ENCODE measurements around the gene MPRIP. TPM values are rescaled to one million over a fixed set of nuclear protein-coding genes. Genes with fewer than 3 reads are reported as not detected.

Gene MPRIP
- polyA plus RNA-seq, 1 donor from 2014 or later = 47.3 TPM

DNA sequence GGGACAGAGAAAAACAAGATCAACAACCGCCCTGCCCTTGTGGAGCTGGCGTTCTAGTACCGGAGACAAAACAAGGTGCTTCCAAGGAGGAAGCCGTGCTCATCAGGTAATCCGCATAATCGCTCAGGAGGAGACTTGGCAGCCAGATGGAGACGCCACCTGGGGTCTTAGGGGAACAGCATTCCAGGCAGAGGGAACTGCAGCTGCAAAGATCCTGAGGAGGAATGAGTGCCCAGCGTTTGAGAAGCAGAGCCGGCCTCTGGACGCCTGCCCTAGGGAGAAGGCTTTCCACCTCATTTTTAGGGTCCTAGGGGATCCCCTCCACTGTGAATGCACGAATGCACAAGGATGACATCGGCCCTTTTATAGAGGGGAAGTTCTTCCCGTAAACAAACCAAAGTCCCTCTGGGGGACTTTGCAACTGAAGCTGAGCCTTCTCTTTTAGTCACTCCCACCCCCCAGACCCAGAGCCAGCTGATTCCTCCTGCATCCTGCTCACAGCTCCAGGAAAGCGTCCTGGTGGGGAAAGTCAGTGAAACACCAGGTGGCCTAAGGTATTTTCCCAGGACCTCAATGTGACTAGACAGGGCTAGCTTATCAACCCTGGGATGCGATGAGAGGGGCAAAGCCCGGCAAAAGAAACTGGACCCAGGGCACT is 13.2 kb upstream of the MPRIP start:
- TF ChIP-seq RAD21 (conservative IDR thresholded peaks at IDR 0.05) (no peak), EZH2 (IDR thresholded peaks at IDR 0.05; ENCODE audit: borderline replicate concordance, insufficient read depth, low read length, poor library complexity, severe bottlenecking) (no peak), SMC3 (conservative IDR thresholded peaks at IDR 0.05; ENCODE audit: poor library complexity) (no peak), POLR2AphosphoS5 (IDR thresholded peaks at IDR 0.05) (no peak), MXI1 (conservative IDR thresholded peaks at IDR 0.05; ENCODE audit: poor library complexity, severe bottlenecking) (no peak), EP300 (conservative IDR thresholded peaks at IDR 0.05; ENCODE audit: poor library complexity, severe bottlenecking) (no peak), TAF1 (IDR thresholded peaks at IDR 0.05; ENCODE audit: low read depth) (no peak)
- TF ChIP-seq, protein P1, sequence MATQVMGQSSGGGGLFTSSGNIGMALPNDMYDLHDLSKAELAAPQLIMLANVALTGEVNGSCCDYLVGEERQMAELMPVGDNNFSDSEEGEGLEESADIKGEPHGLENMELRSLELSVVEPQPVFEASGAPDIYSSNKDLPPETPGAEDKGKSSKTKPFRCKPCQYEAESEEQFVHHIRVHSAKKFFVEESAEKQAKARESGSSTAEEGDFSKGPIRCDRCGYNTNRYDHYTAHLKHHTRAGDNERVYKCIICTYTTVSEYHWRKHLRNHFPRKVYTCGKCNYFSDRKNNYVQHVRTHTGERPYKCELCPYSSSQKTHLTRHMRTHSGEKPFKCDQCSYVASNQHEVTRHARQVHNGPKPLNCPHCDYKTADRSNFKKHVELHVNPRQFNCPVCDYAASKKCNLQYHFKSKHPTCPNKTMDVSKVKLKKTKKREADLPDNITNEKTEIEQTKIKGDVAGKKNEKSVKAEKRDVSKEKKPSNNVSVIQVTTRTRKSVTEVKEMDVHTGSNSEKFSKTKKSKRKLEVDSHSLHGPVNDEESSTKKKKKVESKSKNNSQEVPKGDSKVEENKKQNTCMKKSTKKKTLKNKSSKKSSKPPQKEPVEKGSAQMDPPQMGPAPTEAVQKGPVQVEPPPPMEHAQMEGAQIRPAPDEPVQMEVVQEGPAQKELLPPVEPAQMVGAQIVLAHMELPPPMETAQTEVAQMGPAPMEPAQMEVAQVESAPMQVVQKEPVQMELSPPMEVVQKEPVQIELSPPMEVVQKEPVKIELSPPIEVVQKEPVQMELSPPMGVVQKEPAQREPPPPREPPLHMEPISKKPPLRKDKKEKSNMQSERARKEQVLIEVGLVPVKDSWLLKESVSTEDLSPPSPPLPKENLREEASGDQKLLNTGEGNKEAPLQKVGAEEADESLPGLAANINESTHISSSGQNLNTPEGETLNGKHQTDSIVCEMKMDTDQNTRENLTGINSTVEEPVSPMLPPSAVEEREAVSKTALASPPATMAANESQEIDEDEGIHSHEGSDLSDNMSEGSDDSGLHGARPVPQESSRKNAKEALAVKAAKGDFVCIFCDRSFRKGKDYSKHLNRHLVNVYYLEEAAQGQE (IDR thresholded peaks at IDR 0.05; ENCODE audit: borderline replicate concordance) = no peak
- TF ChIP-seq, protein P2, sequence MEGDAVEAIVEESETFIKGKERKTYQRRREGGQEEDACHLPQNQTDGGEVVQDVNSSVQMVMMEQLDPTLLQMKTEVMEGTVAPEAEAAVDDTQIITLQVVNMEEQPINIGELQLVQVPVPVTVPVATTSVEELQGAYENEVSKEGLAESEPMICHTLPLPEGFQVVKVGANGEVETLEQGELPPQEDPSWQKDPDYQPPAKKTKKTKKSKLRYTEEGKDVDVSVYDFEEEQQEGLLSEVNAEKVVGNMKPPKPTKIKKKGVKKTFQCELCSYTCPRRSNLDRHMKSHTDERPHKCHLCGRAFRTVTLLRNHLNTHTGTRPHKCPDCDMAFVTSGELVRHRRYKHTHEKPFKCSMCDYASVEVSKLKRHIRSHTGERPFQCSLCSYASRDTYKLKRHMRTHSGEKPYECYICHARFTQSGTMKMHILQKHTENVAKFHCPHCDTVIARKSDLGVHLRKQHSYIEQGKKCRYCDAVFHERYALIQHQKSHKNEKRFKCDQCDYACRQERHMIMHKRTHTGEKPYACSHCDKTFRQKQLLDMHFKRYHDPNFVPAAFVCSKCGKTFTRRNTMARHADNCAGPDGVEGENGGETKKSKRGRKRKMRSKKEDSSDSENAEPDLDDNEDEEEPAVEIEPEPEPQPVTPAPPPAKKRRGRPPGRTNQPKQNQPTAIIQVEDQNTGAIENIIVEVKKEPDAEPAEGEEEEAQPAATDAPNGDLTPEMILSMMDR (IDR thresholded peaks at IDR 0.05; ENCODE audit: poor library complexity, severe bottlenecking) = no peak
- Histone ChIP-seq H3K4me3 (ENCODE audit: low read length) (no peak overlapping the region), H3K27ac (ENCODE audit: low read length) (no peak overlapping the region), H3K79me2 (replicated peaks; ENCODE audit: insufficient read depth, low read length) (no peaks in the 10 kb centered on the region), H3K9me3 (ENCODE audit: low read length) (no peaks in the 10 kb centered on the region), H4K20me1 (ENCODE audit: insufficient read depth) (no peaks in the 10 kb centered on the region), H3K4me2 (ENCODE audit: low read length) (no peak overlapping the region), H3K9ac (ENCODE audit: low read length) (no peak overlapping the region), H3F3A (ENCODE audit: insufficient read depth, low read length, poor library complexity, severe bottlenecking) (no peaks in the 10 kb centered on the region), H3K9me2 (ENCODE audit: insufficient read depth, low read length) (no peaks in the 10 kb centered on the region), H3K36me3 (ENCODE audit: insufficient read depth, low read length) (no peaks in the 10 kb centered on the region), H3K27me3 (ENCODE audit: insufficient read depth, low read depth, low read length) (no peaks in the 10 kb centered on the region), H2AFZ (ENCODE audit: low read depth, low read length) (no peak overlapping the region)

DNA sequence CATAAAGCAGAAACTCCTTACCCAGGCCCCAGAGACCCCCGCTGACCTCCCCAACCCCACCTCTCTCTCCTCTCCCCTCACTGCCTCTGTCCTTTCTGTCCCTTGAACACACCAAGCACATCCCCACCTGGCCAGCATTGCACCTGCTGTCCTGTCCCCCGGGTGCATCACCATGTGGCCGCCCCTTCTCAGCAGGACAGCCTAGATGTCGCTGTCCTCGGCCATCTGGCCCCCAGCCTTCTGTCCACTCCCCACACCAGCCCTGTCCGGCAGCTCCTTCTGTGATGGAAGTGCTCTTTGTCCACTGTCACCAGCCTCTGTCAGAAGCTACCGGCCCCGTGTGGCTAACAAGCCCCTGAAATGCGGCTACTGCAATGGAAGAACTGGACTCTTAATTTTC is 12.3 kb upstream of the MPRIP start:
- Histone ChIP-seq H3K4me3 (ENCODE audit: low read length) (no peak overlapping the region), H3K79me2 (replicated peaks; ENCODE audit: insufficient read depth, low read length) (no peaks in the 10 kb centered on the region), H2AFZ (ENCODE audit: low read depth, low read length) (no peak overlapping the region), H3K36me3 (ENCODE audit: insufficient read depth, low read length) (no peaks in the 10 kb centered on the region), H3K9me2 (ENCODE audit: insufficient read depth, low read length) (no peaks in the 10 kb centered on the region), H4K20me1 (ENCODE audit: insufficient read depth) (no peaks in the 10 kb centered on the region), H3K27me3 (ENCODE audit: insufficient read depth, low read depth, low read length) (no peaks in the 10 kb centered on the region), H3K4me2 (ENCODE audit: low read length) (no peak overlapping the region), H3K9ac (ENCODE audit: low read length) (no peak overlapping the region), H3K9me3 (ENCODE audit: low read length) (no peaks in the 10 kb centered on the region), H3K27ac (ENCODE audit: low read length) (no peak overlapping the region), H3F3A (ENCODE audit: insufficient read depth, low read length, poor library complexity, severe bottlenecking) (no peaks in the 10 kb centered on the region)
- TF ChIP-seq, protein P2 (IDR thresholded peaks at IDR 0.05; ENCODE audit: poor library complexity, severe bottlenecking) = no peak
- TF ChIP-seq, protein P1 (IDR thresholded peaks at IDR 0.05; ENCODE audit: borderline replicate concordance) = no peak
- TF ChIP-seq SMC3 (conservative IDR thresholded peaks at IDR 0.05; ENCODE audit: poor library complexity) (no peak), MXI1 (conservative IDR thresholded peaks at IDR 0.05; ENCODE audit: poor library complexity, severe bottlenecking) (no peak), POLR2AphosphoS5 (IDR thresholded peaks at IDR 0.05) (no peak), EZH2 (IDR thresholded peaks at IDR 0.05; ENCODE audit: borderline replicate concordance, insufficient read depth, low read length, poor library complexity, severe bottlenecking) (no peak), TAF1 (IDR thresholded peaks at IDR 0.05; ENCODE audit: low read depth) (no peak), RAD21 (conservative IDR thresholded peaks at IDR 0.05) (no peak), EP300 (conservative IDR thresholded peaks at IDR 0.05; ENCODE audit: poor library complexity, severe bottlenecking) (no peak)
